ENCODE measurements around the gene MMP19.

MMP19 gene

GRCh38 chr12:55861396-55861795 lies 18.7 kb upstream of the MMP19 start:
- H3K27ac ChIP-seq (ENCODE audit: low read depth, low read length) = no peak overlapping the region
- H3K4me1 ChIP-seq (ENCODE audit: control insufficient read depth, insufficient read depth, low read length) = no peaks in the 10 kb centered on the region
- no peak overlapping the region for H3K4me3 ChIP-seq (ENCODE audit: low read depth, low read length)
- no peaks in the 10 kb centered on the region for H3K27me3 ChIP-seq (ENCODE audit: control insufficient read depth, insufficient read depth, low read length)
- H3K36me3 ChIP-seq (ENCODE audit: control insufficient read depth, insufficient read depth, low read length) = no peaks in the 10 kb centered on the region
- no peak overlapping the region for H3K9ac ChIP-seq (ENCODE audit: low read length)
- peaks cover 5% of the 10 kb centered on the region for H3K9me3 ChIP-seq (ENCODE audit: control insufficient read depth, insufficient read depth, low read depth, low read length)

DNA sequence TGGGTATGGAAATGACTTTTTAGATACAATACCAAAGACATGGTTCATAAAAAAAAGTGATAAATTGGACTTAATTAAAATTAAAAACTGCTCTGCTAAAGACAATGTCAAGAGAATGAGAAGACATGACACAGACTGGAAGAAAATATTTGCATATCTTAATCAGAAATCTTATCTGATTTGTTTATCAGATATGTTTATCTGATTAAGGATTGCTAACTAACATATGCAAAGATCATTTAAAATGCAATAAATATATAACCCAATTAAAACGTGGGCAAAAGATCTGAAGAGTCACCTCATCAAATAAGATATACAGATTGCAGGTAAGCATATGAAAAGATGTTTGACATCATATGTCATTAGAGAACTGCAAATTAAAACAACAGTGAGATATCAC lies 10.0 kb upstream of the MMP19 start:
- no peak overlapping the region for H3K27ac ChIP-seq (ENCODE audit: low read depth, low read length)
- H3K36me3 ChIP-seq (ENCODE audit: control insufficient read depth, insufficient read depth, low read length) = no peaks in the 10 kb centered on the region
- no peaks in the 10 kb centered on the region for H3K27me3 ChIP-seq (ENCODE audit: control insufficient read depth, insufficient read depth, low read length)
- no peaks in the 10 kb centered on the region for H3K9me3 ChIP-seq (ENCODE audit: control insufficient read depth, insufficient read depth, low read depth, low read length)
- peaks cover 9% of the 10 kb centered on the region; the same call in 1 of the 2 replicates for H3K4me1 ChIP-seq (ENCODE audit: control insufficient read depth, insufficient read depth, low read length)
- no peak overlapping the region for H3K9ac ChIP-seq (ENCODE audit: low read length)
- H3K4me3 ChIP-seq (ENCODE audit: low read depth, low read length) = no peak overlapping the region

DNA sequence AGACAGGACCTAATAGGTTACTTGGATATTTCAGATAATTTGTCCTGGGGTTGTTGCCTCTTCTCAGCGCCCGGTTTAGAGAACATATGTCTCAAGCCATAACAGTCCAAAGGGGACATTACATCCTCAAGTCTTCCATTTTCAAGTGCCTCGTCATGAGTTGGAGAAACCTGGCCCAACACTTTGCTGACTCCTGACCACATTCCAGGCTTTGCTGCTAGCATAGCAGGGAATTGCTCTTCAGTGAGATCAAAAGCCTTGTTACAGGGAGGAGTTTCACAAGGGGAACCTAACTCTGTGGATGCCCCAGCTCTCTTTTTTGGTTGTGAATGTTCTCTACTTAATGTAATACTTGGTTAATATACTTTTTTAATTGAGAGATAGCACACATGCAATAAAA lies 8.2 kb upstream of the MMP19 start:
- Histone ChIP-seq H3K27me3 (ENCODE audit: control insufficient read depth, insufficient read depth, low read length) (no peaks in the 10 kb centered on the region), H3K4me1 (ENCODE audit: control insufficient read depth, insufficient read depth, low read length) (peaks cover 15% of the 10 kb centered on the region; the same call in 1 of the 2 replicates), H3K9me3 (ENCODE audit: control insufficient read depth, insufficient read depth, low read depth, low read length) (no peaks in the 10 kb centered on the region), H3K9ac (ENCODE audit: low read length) (no peak overlapping the region), H3K27ac (ENCODE audit: low read depth, low read length) (no peak overlapping the region), H3K4me3 (ENCODE audit: low read depth, low read length) (no peak overlapping the region), H3K36me3 (ENCODE audit: control insufficient read depth, insufficient read depth, low read length) (no peaks in the 10 kb centered on the region)

GRCh38 chr12:55850401-55850800 lies 7.7 kb upstream of the MMP19 start:
- Histone ChIP-seq H3K9me3 (ENCODE audit: control insufficient read depth, insufficient read depth, low read depth, low read length) (no peaks in the 10 kb centered on the region), H3K9ac (ENCODE audit: low read length) (no peak overlapping the region), H3K27me3 (ENCODE audit: control insufficient read depth, insufficient read depth, low read length) (no peaks in the 10 kb centered on the region), H3K27ac (ENCODE audit: low read depth, low read length) (no peak overlapping the region), H3K36me3 (ENCODE audit: control insufficient read depth, insufficient read depth, low read length) (no peaks in the 10 kb centered on the region), H3K4me3 (ENCODE audit: low read depth, low read length) (no peak overlapping the region), H3K4me1 (ENCODE audit: control insufficient read depth, insufficient read depth, low read length) (peaks cover 15% of the 10 kb centered on the region; the same call in 1 of the 2 replicates)

GRCh38 chr12:55849616-55850343 lies 7.0 kb upstream of the MMP19 start:
- Histone ChIP-seq H3K27ac (ENCODE audit: low read depth, low read length) (no peak overlapping the region), H3K4me3 (ENCODE audit: low read depth, low read length) (no peak overlapping the region), H3K4me1 (ENCODE audit: control insufficient read depth, insufficient read depth, low read length) (peaks cover 15% of the 10 kb centered on the region; the same call in 1 of the 2 replicates), H3K36me3 (ENCODE audit: control insufficient read depth, insufficient read depth, low read length) (no peaks in the 10 kb centered on the region), H3K9ac (ENCODE audit: low read length) (no peak overlapping the region), H3K9me3 (ENCODE audit: control insufficient read depth, insufficient read depth, low read depth, low read length) (no peaks in the 10 kb centered on the region), H3K27me3 (ENCODE audit: control insufficient read depth, insufficient read depth, low read length) (no peaks in the 10 kb centered on the region)

DNA sequence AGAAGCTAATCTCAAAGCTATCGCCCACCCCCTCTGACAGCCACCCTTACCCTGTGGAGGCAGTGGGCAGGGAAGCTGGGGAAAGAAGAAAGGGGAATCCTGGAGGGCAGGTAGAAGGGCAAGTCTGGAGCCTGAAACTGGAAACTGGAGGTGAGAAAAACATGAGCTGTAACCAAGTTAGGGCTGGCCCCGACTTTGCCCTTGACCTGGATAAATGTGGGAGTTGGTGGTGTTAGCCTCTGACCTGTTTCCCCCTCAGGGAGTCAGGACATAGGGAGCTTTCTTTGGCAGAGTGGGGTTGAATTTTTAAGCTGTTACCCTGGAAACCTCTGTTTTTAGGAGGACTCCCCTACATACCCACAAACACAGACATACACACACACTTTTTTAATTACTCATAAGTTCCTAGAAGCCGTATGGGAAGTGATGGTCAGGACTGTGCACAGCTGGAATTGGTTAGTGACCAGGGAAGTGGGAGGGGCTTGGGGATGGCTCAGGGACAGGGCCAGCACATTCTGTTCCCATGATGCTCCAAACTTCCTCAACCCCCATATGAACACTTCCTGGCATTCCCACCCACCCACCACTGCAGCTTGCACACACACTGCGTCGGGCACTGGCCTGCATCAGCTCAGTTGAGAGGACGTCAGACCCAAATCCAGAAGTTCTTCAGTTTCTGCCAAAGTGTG lies 5.0 kb upstream of the MMP19 start:
- Histone ChIP-seq H3K4me1 (ENCODE audit: control insufficient read depth, insufficient read depth, low read length) (peaks cover 21% of the 10 kb centered on the region), H3K27me3 (ENCODE audit: control insufficient read depth, insufficient read depth, low read length) (no peaks in the 10 kb centered on the region), H3K4me3 (ENCODE audit: low read depth, low read length) (no peak overlapping the region), H3K9me3 (ENCODE audit: control insufficient read depth, insufficient read depth, low read depth, low read length) (no peaks in the 10 kb centered on the region), H3K36me3 (ENCODE audit: control insufficient read depth, insufficient read depth, low read length) (no peaks in the 10 kb centered on the region), H3K27ac (ENCODE audit: low read depth, low read length) (no peak overlapping the region), H3K9ac (ENCODE audit: low read length) (no peak overlapping the region)

DNA sequence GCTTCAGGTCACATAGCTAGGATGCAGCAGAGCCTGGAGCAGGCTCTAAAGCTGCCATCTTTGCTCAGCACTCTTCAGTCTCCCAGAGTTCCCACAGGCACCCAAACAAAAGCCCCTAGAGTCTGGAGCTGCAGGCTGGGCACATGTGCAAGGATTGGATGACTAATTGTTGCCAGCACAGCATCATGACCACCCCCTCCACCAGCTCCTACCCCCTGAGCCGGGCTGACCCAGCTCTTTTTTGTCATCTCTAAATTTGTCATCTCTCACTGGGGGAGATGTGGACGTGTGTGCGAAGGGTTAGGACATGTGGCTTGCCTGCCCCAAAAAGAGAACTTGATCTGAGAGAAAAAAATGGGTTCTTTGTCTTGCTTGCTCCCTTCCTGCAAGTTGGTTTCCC lies 4.3 kb upstream of the MMP19 start:
- Histone ChIP-seq H3K27me3 (ENCODE audit: control insufficient read depth, insufficient read depth, low read length) (no peaks in the 10 kb centered on the region), H3K4me3 (ENCODE audit: low read depth, low read length) (no peak overlapping the region), H3K36me3 (ENCODE audit: control insufficient read depth, insufficient read depth, low read length) (no peaks in the 10 kb centered on the region), H3K9me3 (ENCODE audit: control insufficient read depth, insufficient read depth, low read depth, low read length) (no peaks in the 10 kb centered on the region), H3K4me1 (ENCODE audit: control insufficient read depth, insufficient read depth, low read length) (peaks cover 28% of the 10 kb centered on the region), H3K9ac (ENCODE audit: low read length) (no peak overlapping the region), H3K27ac (ENCODE audit: low read depth, low read length) (no peak overlapping the region)

GRCh38 chr12:55845785-55846496 lies 3.2 kb upstream of the MMP19 start:
- Histone ChIP-seq H3K27me3 (ENCODE audit: control insufficient read depth, insufficient read depth, low read length) (no peaks in the 10 kb centered on the region), H3K27ac (ENCODE audit: low read depth, low read length) (no peak overlapping the region), H3K4me3 (ENCODE audit: low read depth, low read length) (no peak overlapping the region), H3K9ac (ENCODE audit: low read length) (no peak overlapping the region), H3K36me3 (ENCODE audit: control insufficient read depth, insufficient read depth, low read length) (no peaks in the 10 kb centered on the region), H3K4me1 (ENCODE audit: control insufficient read depth, insufficient read depth, low read length) (peaks cover 28% of the 10 kb centered on the region), H3K9me3 (ENCODE audit: control insufficient read depth, insufficient read depth, low read depth, low read length) (no peaks in the 10 kb centered on the region)

GRCh38 chr12:55845361-55845760 lies 2.6 kb upstream of the MMP19 start:
- no peaks in the 10 kb centered on the region for H3K27me3 ChIP-seq (ENCODE audit: control insufficient read depth, insufficient read depth, low read length)
- no peaks in the 10 kb centered on the region for H3K9me3 ChIP-seq (ENCODE audit: control insufficient read depth, insufficient read depth, low read depth, low read length)
- no peak overlapping the region for H3K27ac ChIP-seq (ENCODE audit: low read depth, low read length)
- no peak overlapping the region for H3K9ac ChIP-seq (ENCODE audit: low read length)
- peaks cover 22% of the 10 kb centered on the region for H3K4me1 ChIP-seq (ENCODE audit: control insufficient read depth, insufficient read depth, low read length)
- no peak overlapping the region for H3K4me3 ChIP-seq (ENCODE audit: low read depth, low read length)
- H3K36me3 ChIP-seq (ENCODE audit: control insufficient read depth, insufficient read depth, low read length) = no peaks in the 10 kb centered on the region

DNA sequence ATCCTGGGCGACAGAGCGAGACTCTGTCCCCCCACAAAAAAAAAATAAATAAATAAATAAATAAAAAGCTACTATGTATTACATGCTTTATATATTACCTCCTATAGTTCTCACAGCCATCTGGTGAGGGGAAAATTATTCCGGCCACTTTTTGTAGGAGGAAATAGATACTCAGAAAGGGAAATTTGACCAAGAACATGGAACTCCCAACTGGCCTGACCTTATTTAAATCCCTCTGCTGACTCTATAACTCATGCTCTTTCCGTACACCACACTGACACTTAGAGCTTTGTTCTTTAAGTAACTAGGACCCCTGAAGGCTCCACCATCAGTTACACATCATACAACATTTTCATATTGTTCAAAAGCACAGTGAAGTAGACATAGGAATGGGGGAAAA lies 2.2 kb upstream of the MMP19 start:
- no peaks in the 10 kb centered on the region for H3K27me3 ChIP-seq (ENCODE audit: control insufficient read depth, insufficient read depth, low read length)
- no peak overlapping the region for H3K27ac ChIP-seq (ENCODE audit: low read depth, low read length)
- no peak overlapping the region for H3K9ac ChIP-seq (ENCODE audit: low read length)

GRCh38 chr12:55843431-55843830 lies 695 bp upstream of the MMP19 start:
- Histone ChIP-seq H3K4me3 (ENCODE audit: low read depth, low read length) (no peak overlapping the region), H3K9ac (ENCODE audit: low read length) (no peak overlapping the region), H3K27me3 (ENCODE audit: control insufficient read depth, insufficient read depth, low read length) (no peaks in the 10 kb centered on the region), H3K36me3 (ENCODE audit: control insufficient read depth, insufficient read depth, low read length) (no peaks in the 10 kb centered on the region), H3K9me3 (ENCODE audit: control insufficient read depth, insufficient read depth, low read depth, low read length) (no peaks in the 10 kb centered on the region), H3K27ac (ENCODE audit: low read depth, low read length) (no peak overlapping the region), H3K4me1 (ENCODE audit: control insufficient read depth, insufficient read depth, low read length) (peaks cover 21% of the 10 kb centered on the region)

More for the DNA sequence above, 2.2 kb upstream of the MMP19 start:
- H3K36me3 ChIP-seq (ENCODE audit: control insufficient read depth, insufficient read depth, low read length) = no peaks in the 10 kb centered on the region
- no peak overlapping the region for H3K4me3 ChIP-seq (ENCODE audit: low read depth, low read length)
- H3K9me3 ChIP-seq (ENCODE audit: control insufficient read depth, insufficient read depth, low read depth, low read length) = no peaks in the 10 kb centered on the region
- peaks cover 21% of the 10 kb centered on the region for H3K4me1 ChIP-seq (ENCODE audit: control insufficient read depth, insufficient read depth, low read length)

Data from HUES6 (cell line).